Panc1 (cell line): ENCODE measurements around the gene FGFR4. TPM values are rescaled to one million over a fixed set of nuclear protein-coding genes. Genes with fewer than 3 reads are reported as not detected.

Experiments used
- ATAC-seq: fragments of 200-7000 bp; cut with Tn5 transposase; 2 replicates; pipeline ENCODE4 v1.9.1; 2020; ENCODE audit warnings: mild to moderate bottlenecking, moderate library complexity
- BruUV-seq: library from RNA; stranded (reverse); fragments of 400-500 nt; replicated peaks from 2 replicates; lab custom pipeline; 2021; lab: Mats Ljungman, UMichigan
- CTCF ChIA-PET: fragments of 300-600 bp; sonication (Branson Sonifier 250); formaldehyde crosslinking; loops from one replicate; lab custom pipeline; 2022; ENCODE audit warnings: antibody characterized with exemption; lab: Charles Lee
- POLR2A ChIA-PET: fragments of 300-600 bp; sonication (Branson Sonifier 250); formaldehyde crosslinking; loops from one replicate; lab custom pipeline; 2022; ENCODE audit warnings: antibody characterized with exemption; lab: Charles Lee
- DNase-seq: peaks from one replicate; pipeline ENCODE4 v3.0.0-alpha.2; 2010; ENCODE audit warnings: low read depth, low spot score
- H3K27ac ChIP-seq: 2 replicates; pipeline ENCODE4 v1.5.1; 2011; ENCODE audit warnings: mild to moderate bottlenecking, low read length, inconsistent platforms
- H3K27me3 ChIP-seq: fragments of 200-500 bp; sonication (Bioruptor generic); 2 replicates; pipeline ENCODE4 v1.6.0; 2014; ENCODE audit warnings: low read length, inconsistent platforms; ENCODE audit not compliant: control insufficient read depth, insufficient read depth
- H3K36me3 ChIP-seq: fragments of 200-500 bp; sonication (Bioruptor generic); 2 replicates; pipeline ENCODE4 v1.5.1; 2014; ENCODE audit warnings: inconsistent platforms, mild to moderate bottlenecking, low read length, moderate library complexity; ENCODE audit not compliant: control insufficient read depth, insufficient read depth
- H3K4me1 ChIP-seq: 2 replicates; pipeline ENCODE4 v1.5.1; 2011; ENCODE audit warnings: inconsistent platforms, mild to moderate bottlenecking, low read length, moderate library complexity; ENCODE audit not compliant: control insufficient read depth, insufficient read depth
- H3K4me3 ChIP-seq, 2 experiments: 2 replicates each; pipeline ENCODE4 v1.5.1; 2011 to 2012; ENCODE audit warnings: low read depth in 2 of 2, low read length in 2 of 2, mild to moderate bottlenecking in 2 of 2, inconsistent platforms in 1 of 2, moderate library complexity in 1 of 2
- H3K9me3 ChIP-seq: fragments of 200-500 bp; sonication (Bioruptor generic); 2 replicates; pipeline ENCODE4 v1.5.1; 2014; ENCODE audit warnings: low read depth, mild to moderate bottlenecking, inconsistent platforms, low read length, moderate library complexity; ENCODE audit not compliant: control insufficient read depth, insufficient read depth
- POLR2AphosphoS5 ChIP-seq: IDR thresholded peaks from 2 replicates; pipeline ENCODE4 v1.6.1; 2012; ENCODE audit warnings: mild to moderate bottlenecking, low read depth, low read length, moderate library complexity
- SIN3A ChIP-seq: IDR thresholded peaks from 2 replicates; pipeline ENCODE4 v1.6.1; 2012; ENCODE audit warnings: low read depth, mild to moderate bottlenecking, low read length, moderate library complexity, borderline replicate concordance; ENCODE audit not compliant: insufficient read depth
- TCF7L2 ChIP-seq: IDR thresholded peaks from 2 replicates; pipeline ENCODE4 v1.6.1; 2011; ENCODE audit warnings: mild to moderate bottlenecking, low read depth, low read length, inconsistent platforms
- in situ Hi-C: cut with HindIII; loops from 2 replicates; pipeline ENCODE4 v1.10.0; 2016; ENCODE audit warnings: low sequenced_read_pairs, low pct_unique_long_range_greater_than_20kb
- intact Hi-C: fragments of 100-400 bp; cut with micrococcal nuclease; formaldehyde crosslinking; loops from one replicate; pipeline ENCODE4 v1.10.0; 2022; ENCODE audit not compliant: unreplicated experiment
- total RNA-seq: library from RNA; stranded (reverse); gene quantifications from one replicate; pipeline ENCODE4 v1.2.1, GENCODE V29; 2021; ENCODE audit not compliant: unreplicated experiment
- TF ChIP-seq, protein P1 (sequence below): fragments of 450-650 bp; IDR thresholded peaks from 2 replicates; pipeline ENCODE4 v1.5.1; 2017; ENCODE audit warnings: mild to moderate bottlenecking
- TF ChIP-seq, protein P2 (sequence below), 2 experiments: IDR thresholded peaks; 2 replicates each; pipeline ENCODE4 v1.6.1; 2011 to 2012; ENCODE audit warnings: low read depth in 2 of 2, control low read depth in 1 of 2, low read length in 1 of 2, mild to moderate bottlenecking in 1 of 2, moderate library complexity in 1 of 2; ENCODE audit not compliant: insufficient read depth in 1 of 2

FGFR4 gene
- total RNA-seq, 1 experiment from 2014 or later = 7.5 TPM

DNA sequence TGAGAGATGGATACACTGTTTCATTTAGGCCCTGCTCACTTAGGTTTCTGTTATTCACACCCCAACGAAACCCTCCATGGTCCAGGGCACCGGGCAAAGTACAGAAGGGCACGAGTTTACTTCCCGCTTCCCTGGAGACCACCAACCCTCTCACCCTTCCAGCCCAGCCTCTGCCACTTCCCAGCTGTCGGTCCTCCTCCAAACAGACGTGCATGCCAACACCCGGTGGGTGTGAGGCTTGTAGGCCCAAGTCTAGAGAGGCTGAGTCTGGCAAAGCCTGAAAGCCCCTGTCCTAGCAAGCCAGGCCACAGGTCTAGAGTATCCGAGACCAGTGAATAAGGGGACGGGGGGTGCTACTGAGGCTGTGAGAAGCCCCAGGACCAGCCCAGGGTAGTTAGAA is 7.1 kb upstream of the FGFR4 start:
- in situ Hi-C loops = no loop called here
- POLR2A ChIA-PET = interaction anchor here (0.6 kb wide), 1 partner anchor 246 kb away, joined by 6 read pairs; no protein-coding TSS in a partner anchor
- 0 out of 2 replicates have a peak, but pooled peaks have one; percentile 23 for ATAC-seq

DNA sequence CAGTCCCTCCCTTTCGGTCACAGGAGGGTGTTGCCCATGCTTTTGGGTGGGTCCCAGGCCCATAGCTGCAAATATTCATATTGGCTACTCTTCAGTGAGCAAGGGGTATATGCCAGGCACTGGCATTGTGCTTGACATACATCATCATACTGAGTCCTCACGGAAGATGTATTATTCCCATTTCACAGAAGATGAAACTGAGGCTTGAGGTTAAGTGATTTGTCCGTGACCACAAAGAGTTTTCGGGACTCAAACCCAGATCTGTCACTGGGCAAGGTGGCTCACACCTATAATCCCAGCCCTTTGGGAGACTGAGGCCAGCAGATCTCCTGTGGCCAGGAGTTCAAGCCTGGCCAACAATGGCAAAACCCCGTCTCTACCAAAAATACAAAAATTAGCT is 6.5 kb upstream of the FGFR4 start:
- Histone ChIP-seq H3K9me3 (no peaks in the 10 kb centered on the region), H3K4me1 (no peaks in the 10 kb centered on the region), H3K36me3 (no peaks in the 10 kb centered on the region), H3K27me3 (no peaks in the 10 kb centered on the region), H3K27ac (no peak overlapping the region), H3K4me3 (no peak overlapping the region)
- TF ChIP-seq, protein P1, sequence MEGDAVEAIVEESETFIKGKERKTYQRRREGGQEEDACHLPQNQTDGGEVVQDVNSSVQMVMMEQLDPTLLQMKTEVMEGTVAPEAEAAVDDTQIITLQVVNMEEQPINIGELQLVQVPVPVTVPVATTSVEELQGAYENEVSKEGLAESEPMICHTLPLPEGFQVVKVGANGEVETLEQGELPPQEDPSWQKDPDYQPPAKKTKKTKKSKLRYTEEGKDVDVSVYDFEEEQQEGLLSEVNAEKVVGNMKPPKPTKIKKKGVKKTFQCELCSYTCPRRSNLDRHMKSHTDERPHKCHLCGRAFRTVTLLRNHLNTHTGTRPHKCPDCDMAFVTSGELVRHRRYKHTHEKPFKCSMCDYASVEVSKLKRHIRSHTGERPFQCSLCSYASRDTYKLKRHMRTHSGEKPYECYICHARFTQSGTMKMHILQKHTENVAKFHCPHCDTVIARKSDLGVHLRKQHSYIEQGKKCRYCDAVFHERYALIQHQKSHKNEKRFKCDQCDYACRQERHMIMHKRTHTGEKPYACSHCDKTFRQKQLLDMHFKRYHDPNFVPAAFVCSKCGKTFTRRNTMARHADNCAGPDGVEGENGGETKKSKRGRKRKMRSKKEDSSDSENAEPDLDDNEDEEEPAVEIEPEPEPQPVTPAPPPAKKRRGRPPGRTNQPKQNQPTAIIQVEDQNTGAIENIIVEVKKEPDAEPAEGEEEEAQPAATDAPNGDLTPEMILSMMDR = no peak
- TF ChIP-seq SIN3A = no peak
- TF ChIP-seq POLR2AphosphoS5 = no peak
- TF ChIP-seq, protein P2, sequence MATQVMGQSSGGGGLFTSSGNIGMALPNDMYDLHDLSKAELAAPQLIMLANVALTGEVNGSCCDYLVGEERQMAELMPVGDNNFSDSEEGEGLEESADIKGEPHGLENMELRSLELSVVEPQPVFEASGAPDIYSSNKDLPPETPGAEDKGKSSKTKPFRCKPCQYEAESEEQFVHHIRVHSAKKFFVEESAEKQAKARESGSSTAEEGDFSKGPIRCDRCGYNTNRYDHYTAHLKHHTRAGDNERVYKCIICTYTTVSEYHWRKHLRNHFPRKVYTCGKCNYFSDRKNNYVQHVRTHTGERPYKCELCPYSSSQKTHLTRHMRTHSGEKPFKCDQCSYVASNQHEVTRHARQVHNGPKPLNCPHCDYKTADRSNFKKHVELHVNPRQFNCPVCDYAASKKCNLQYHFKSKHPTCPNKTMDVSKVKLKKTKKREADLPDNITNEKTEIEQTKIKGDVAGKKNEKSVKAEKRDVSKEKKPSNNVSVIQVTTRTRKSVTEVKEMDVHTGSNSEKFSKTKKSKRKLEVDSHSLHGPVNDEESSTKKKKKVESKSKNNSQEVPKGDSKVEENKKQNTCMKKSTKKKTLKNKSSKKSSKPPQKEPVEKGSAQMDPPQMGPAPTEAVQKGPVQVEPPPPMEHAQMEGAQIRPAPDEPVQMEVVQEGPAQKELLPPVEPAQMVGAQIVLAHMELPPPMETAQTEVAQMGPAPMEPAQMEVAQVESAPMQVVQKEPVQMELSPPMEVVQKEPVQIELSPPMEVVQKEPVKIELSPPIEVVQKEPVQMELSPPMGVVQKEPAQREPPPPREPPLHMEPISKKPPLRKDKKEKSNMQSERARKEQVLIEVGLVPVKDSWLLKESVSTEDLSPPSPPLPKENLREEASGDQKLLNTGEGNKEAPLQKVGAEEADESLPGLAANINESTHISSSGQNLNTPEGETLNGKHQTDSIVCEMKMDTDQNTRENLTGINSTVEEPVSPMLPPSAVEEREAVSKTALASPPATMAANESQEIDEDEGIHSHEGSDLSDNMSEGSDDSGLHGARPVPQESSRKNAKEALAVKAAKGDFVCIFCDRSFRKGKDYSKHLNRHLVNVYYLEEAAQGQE (IDR thresholded peaks at IDR 0.05; ENCODE audit: insufficient read depth in 1 of 2, low read depth in 2 of 2, low read length in 1 of 2) = no peak
- no peak for TF ChIP-seq TCF7L2
- DNase-seq = no peak
- ChIA-PET POLR2A (interaction anchor here (0.6 kb wide), 1 partner anchor 247 kb away, joined by 6 read pairs; no protein-coding TSS in a partner anchor), CTCF (no interaction called here)
- in situ Hi-C loops = no loop called here
- intact Hi-C loops = no loop called here
- no peak for ATAC-seq
- BruUV-seq = no TSS peak

More for the DNA sequence above, 7.1 kb upstream of the FGFR4 start:
- DNase-seq = no peak
- no peaks in the 10 kb centered on the region for H3K36me3 ChIP-seq
- BruUV-seq = no TSS peak
- CTCF ChIA-PET = no interaction called here
- H3K27me3 ChIP-seq = no peaks in the 10 kb centered on the region
- H3K9me3 ChIP-seq = no peaks in the 10 kb centered on the region
- H3K4me3 ChIP-seq = no peak overlapping the region
- TF ChIP-seq, protein P1 = no peak
- TF ChIP-seq, protein P2 (IDR thresholded peaks at IDR 0.05; ENCODE audit: insufficient read depth in 1 of 2, low read depth in 2 of 2, low read length in 1 of 2) = no peak
- no peak for TF ChIP-seq TCF7L2
- TF ChIP-seq POLR2AphosphoS5 = no peak
- no peak for TF ChIP-seq SIN3A
- no peak overlapping the region for H3K27ac ChIP-seq
- intact Hi-C loops = no loop called here
- no peaks in the 10 kb centered on the region for H3K4me1 ChIP-seq
